HepG2 (cell line): ENCODE measurements around the gene ZNF629. TPM values are rescaled to one million over a fixed set of nuclear protein-coding genes. Genes with fewer than 3 reads are reported as not detected.

Experiments used
- ATRX ChIP-seq: sonication (generic); formaldehyde crosslinking; IDR thresholded peaks from 2 replicates; pipeline ENCODE4 v1.4.0; 2020; ENCODE audit warnings: missing genetic modification reagents, borderline replicate concordance
- CCAR2 ChIP-seq: fragments of 200-400 bp; formaldehyde crosslinking; optimal IDR thresholded peaks from 2 replicates; pipeline ENCODE3; 2018; ENCODE audit warnings: low read depth, mild to moderate bottlenecking, low read length, moderate library complexity
- HMG20B ChIP-seq: conservative IDR thresholded peaks from 2 replicates; pipeline ENCODE4 v1.6.1; 2016; ENCODE audit warnings: missing genetic modification reagents, missing compliant biosample characterization
- KMT2A ChIP-seq: sonication (generic); formaldehyde crosslinking; IDR thresholded peaks from 2 replicates; pipeline ENCODE4 v1.4.0; 2020; ENCODE audit warnings: missing genetic modification reagents
- MBNL3 ChIP-seq: fragments of 250-450 bp; sonication (Bioruptor Pico); conservative IDR thresholded peaks from 2 replicates; pipeline ENCODE4 v1.8.0; 2022; ENCODE audit warnings: mild to moderate bottlenecking, inconsistent platforms
- MED13 ChIP-seq: sonication (generic); formaldehyde crosslinking; IDR thresholded peaks from 2 replicates; pipeline ENCODE4 v1.5.0; 2020; ENCODE audit warnings: missing genetic modification reagents
- POLR2AphosphoS2 ChIP-seq: IDR thresholded peaks from 2 replicates; pipeline ENCODE4 v1.6.1; 2011; ENCODE audit warnings: low read depth, low read length, improper control_type of control experiment
- RFXAP ChIP-seq: sonication (generic); formaldehyde crosslinking; IDR thresholded peaks from 2 replicates; pipeline ENCODE4 v1.4.0; 2020; ENCODE audit warnings: missing genetic modification reagents, borderline replicate concordance
- SNAPC2 ChIP-seq: sonication (generic); formaldehyde crosslinking; IDR thresholded peaks from 2 replicates; pipeline ENCODE4 v1.8.1; 2022; ENCODE audit warnings: mild to moderate bottlenecking, missing genetic modification reagents
- ZNF296 ChIP-seq: sonication (generic); formaldehyde crosslinking; conservative IDR thresholded peaks from 2 replicates; pipeline ENCODE4 v1.5.0; 2020; ENCODE audit warnings: mild to moderate bottlenecking, missing genetic modification reagents
- ZNF430 ChIP-seq: sonication (generic); formaldehyde crosslinking; IDR thresholded peaks from 2 replicates; pipeline ENCODE4 v1.9.0; 2021; ENCODE audit warnings: mild to moderate bottlenecking, missing genetic modification reagents
- ZNF501 ChIP-seq: sonication (generic); formaldehyde crosslinking; IDR thresholded peaks from 2 replicates; pipeline ENCODE4 v1.5.1; 2020; ENCODE audit warnings: mild to moderate bottlenecking, moderate library complexity, missing genetic modification reagents
- ZNF558 ChIP-seq: sonication (generic); formaldehyde crosslinking; IDR thresholded peaks from 2 replicates; pipeline ENCODE4 v1.9.0; 2022; ENCODE audit warnings: mild to moderate bottlenecking, missing genetic modification reagents, borderline replicate concordance
- ZNF687 ChIP-seq: sonication (generic); formaldehyde crosslinking; IDR thresholded peaks from 2 replicates; pipeline ENCODE4 v1.5.1; 2020; ENCODE audit warnings: mild to moderate bottlenecking, missing genetic modification reagents, moderate library complexity
- ZNF782 ChIP-seq: sonication (generic); formaldehyde crosslinking; IDR thresholded peaks from 2 replicates; pipeline ENCODE4 v1.4.0; 2020; ENCODE audit warnings: missing genetic modification reagents, mild to moderate bottlenecking, borderline replicate concordance
- ZSCAN30 ChIP-seq: sonication (generic); formaldehyde crosslinking; IDR thresholded peaks from 2 replicates; pipeline ENCODE4 v1.5.0; 2020; ENCODE audit warnings: mild to moderate bottlenecking, missing genetic modification reagents
- polyA plus RNA-seq, 8 experiments: library from polyadenylated mRNA; depleted of rRNA in 3 of 8; stranded (reverse) in 7 of 8; unstranded in 1 of 8; fragments of >200 nt; fragmentation: Illumina TruSeq in 4 of 8; extraction: Trizol in 4 of 8; gene quantifications; 2 replicates each; pipeline versions ENCODE4 v1.2.1 to v1.2.3, GENCODE V29; 2011 to 2016; ENCODE audit warnings: low read depth in 4 of 8, missing spikeins in 1 of 8, mixed read lengths in 1 of 8; ENCODE audit not compliant: insufficient read depth in 1 of 8
- total RNA-seq, 5 experiments: library from RNA; depleted of rRNA; stranded (reverse); fragments of >200 nt; fragmentation: Illumina TruSeq; extraction: Trizol; gene quantifications; 2 replicates each; pipeline ENCODE4 v1.2.3, GENCODE V29; 2016; ENCODE audit warnings: low read depth in 1 of 5
- TF ChIP-seq, protein P1 (sequence below): sonication (generic); formaldehyde crosslinking; IDR thresholded peaks from 2 replicates; pipeline ENCODE4 v1.8.0; 2022; ENCODE audit warnings: mild to moderate bottlenecking, missing genetic modification reagents
- TF ChIP-seq, protein P2 (sequence below): fragments of 450-650 bp; IDR thresholded peaks from 2 replicates; pipeline ENCODE4 v1.6.1; 2016
- TF ChIP-seq, protein P3 (sequence below): sonication (generic); formaldehyde crosslinking; IDR thresholded peaks from 2 replicates; pipeline ENCODE4 v1.4.0; 2020; ENCODE audit warnings: mild to moderate bottlenecking, low read depth, missing genetic modification reagents
- TF ChIP-seq, protein P4 (sequence below): sonication (generic); formaldehyde crosslinking; IDR thresholded peaks from 2 replicates; pipeline ENCODE4 v1.4.0; 2020; ENCODE audit warnings: missing genetic modification reagents, borderline replicate concordance

ZNF629 gene
- total and polyA plus RNA-seq, 2 of the 13 experiments (the other 11 are each of a cell fraction or from before 2014, with no cell fraction given): 6.1 to 16.5 TPM

GRCh38 chr16:30793508-30794069, 6.6 kb upstream of the ZNF629 start (continued):
- TF ChIP-seq, protein P1, sequence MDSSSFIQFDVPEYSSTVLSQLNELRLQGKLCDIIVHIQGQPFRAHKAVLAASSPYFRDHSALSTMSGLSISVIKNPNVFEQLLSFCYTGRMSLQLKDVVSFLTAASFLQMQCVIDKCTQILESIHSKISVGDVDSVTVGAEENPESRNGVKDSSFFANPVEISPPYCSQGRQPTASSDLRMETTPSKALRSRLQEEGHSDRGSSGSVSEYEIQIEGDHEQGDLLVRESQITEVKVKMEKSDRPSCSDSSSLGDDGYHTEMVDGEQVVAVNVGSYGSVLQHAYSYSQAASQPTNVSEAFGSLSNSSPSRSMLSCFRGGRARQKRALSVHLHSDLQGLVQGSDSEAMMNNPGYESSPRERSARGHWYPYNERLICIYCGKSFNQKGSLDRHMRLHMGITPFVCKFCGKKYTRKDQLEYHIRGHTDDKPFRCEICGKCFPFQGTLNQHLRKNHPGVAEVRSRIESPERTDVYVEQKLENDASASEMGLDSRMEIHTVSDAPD (CRISPR knock-in tag): no peak
- TF ChIP-seq POLR2AphosphoS2 (no peak), ZNF501 (peak; percentile 38; the same call in 1 of the 2 replicates), ZNF558 (CRISPR knock-in tag) (no peak), ZNF782 (CRISPR knock-in tag) (no peak), SNAPC2 (CRISPR knock-in tag) (no peak), KMT2A (CRISPR knock-in tag) (no peak), HMG20B (CRISPR knock-in tag) (no peak), RFXAP (no peak), ZNF430 (CRISPR knock-in tag) (no peak), ATRX (CRISPR knock-in tag) (no peak), MBNL3 (no peak), CCAR2 (no peak), MED13 (CRISPR knock-in tag) (no peak), ZNF296 (CRISPR knock-in tag) (no peak), ZNF687 (peak; percentile 28), ZSCAN30 (CRISPR knock-in tag) (no peak)
- TF ChIP-seq, protein P2, sequence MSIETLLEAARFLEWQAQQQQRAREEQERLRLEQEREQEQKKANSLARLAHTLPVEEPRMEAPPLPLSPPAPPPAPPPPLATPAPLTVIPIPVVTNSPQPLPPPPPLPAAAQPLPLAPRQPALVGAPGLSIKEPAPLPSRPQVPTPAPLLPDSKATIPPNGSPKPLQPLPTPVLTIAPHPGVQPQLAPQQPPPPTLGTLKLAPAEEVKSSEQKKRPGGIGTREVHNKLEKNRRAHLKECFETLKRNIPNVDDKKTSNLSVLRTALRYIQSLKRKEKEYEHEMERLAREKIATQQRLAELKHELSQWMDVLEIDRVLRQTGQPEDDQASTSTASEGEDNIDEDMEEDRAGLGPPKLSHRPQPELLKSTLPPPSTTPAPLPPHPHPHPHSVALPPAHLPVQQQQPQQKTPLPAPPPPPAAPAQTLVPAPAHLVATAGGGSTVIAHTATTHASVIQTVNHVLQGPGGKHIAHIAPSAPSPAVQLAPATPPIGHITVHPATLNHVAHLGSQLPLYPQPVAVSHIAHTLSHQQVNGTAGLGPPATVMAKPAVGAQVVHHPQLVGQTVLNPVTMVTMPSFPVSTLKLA: no peak
- TF ChIP-seq, protein P3, sequence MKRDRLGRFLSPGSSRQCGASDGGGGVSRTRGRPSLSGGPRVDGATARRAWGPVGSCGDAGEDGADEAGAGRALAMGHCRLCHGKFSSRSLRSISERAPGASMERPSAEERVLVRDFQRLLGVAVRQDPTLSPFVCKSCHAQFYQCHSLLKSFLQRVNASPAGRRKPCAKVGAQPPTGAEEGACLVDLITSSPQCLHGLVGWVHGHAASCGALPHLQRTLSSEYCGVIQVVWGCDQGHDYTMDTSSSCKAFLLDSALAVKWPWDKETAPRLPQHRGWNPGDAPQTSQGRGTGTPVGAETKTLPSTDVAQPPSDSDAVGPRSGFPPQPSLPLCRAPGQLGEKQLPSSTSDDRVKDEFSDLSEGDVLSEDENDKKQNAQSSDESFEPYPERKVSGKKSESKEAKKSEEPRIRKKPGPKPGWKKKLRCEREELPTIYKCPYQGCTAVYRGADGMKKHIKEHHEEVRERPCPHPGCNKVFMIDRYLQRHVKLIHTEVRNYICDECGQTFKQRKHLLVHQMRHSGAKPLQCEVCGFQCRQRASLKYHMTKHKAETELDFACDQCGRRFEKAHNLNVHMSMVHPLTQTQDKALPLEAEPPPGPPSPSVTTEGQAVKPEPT (CRISPR knock-in tag): no peak
- TF ChIP-seq, protein P4, sequence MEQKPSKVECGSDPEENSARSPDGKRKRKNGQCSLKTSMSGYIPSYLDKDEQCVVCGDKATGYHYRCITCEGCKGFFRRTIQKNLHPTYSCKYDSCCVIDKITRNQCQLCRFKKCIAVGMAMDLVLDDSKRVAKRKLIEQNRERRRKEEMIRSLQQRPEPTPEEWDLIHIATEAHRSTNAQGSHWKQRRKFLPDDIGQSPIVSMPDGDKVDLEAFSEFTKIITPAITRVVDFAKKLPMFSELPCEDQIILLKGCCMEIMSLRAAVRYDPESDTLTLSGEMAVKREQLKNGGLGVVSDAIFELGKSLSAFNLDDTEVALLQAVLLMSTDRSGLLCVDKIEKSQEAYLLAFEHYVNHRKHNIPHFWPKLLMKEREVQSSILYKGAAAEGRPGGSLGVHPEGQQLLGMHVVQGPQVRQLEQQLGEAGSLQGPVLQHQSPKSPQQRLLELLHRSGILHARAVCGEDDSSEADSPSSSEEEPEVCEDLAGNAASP (CRISPR knock-in tag): peak; percentile 61; the same call in 1 of the 2 replicates
